Effector memory CD8-positive, alpha-beta T cell (primary cell): ENCODE measurements around the gene SNRNP70.
A peak's percentile ranks its signal among the peaks of the same experiment; 100 is the strongest.

ENCODE experiments used
- ATAC-seq: fragments of 150-1000 bp; cut with Tn5 transposase; replicated peaks from 2 replicates; pipeline ENCODE4 v1.10.0; 2021; ENCODE audit warnings: mild to moderate bottlenecking, moderate library complexity
- DNase-seq, 3 experiments: peaks; one replicate each; pipeline ENCODE4 v3.0.0; 2021
- H3K27ac Mint-ChIP-seq, 2 donors: one replicate each; pipeline ENCODE4 v1.8.0; 2022; ENCODE audit warnings: mild to moderate bottlenecking in 2 of 2, mixed read lengths in 2 of 2, moderate library complexity in 2 of 2
- H3K27me3 Mint-ChIP-seq, 2 donors: one replicate each; pipeline ENCODE4 v1.8.0; 2022; ENCODE audit warnings: mixed read lengths in 2 of 2
- H3K36me3 Mint-ChIP-seq: one replicate; pipeline ENCODE4 v1.8.0; 2022; ENCODE audit warnings: mild to moderate bottlenecking, moderate library complexity, mixed read lengths; ENCODE audit not compliant: insufficient read depth
- H3K4me1 Mint-ChIP-seq, 2 donors: one replicate each; pipeline ENCODE4 v1.8.0; 2022; ENCODE audit warnings: low read depth in 2 of 2, mixed read lengths in 2 of 2
- H3K4me3 Mint-ChIP-seq, 2 donors: one replicate each; pipeline ENCODE4 v1.8.0; 2022; ENCODE audit warnings: mild to moderate bottlenecking in 2 of 2, mixed read lengths in 2 of 2, moderate library complexity in 2 of 2
- H3K9me3 Mint-ChIP-seq, 2 donors: one replicate each; pipeline ENCODE4 v1.8.0; 2022; ENCODE audit warnings: mixed read lengths in 2 of 2

The SNRNP70 gene

GRCh38 chr19:49097453-49098288 lies 12.4 kb downstream of the SNRNP70 start:
- Mint-ChIP-seq H3K36me3 (peaks cover 77% of the 10 kb centered on the region), H3K4me3 (no peak overlapping the region), H3K4me1 (peaks cover 1 to 6% of the 10 kb centered on the region in 2 donors), H3K27ac (no peak overlapping the region), H3K27me3 (no peaks in the 10 kb centered on the region), H3K9me3 (no peaks in the 10 kb centered on the region)
- peak; percentile 69 to 78 (median 73) for DNase-seq
- peak; percentile 95 for ATAC-seq

- no peaks in the 10 kb centered on the region for H3K9me3 Mint-ChIP-seq
- no peak for ATAC-seq
- peaks cover 1 to 6% of the 10 kb centered on the region in 2 donors for H3K4me1 Mint-ChIP-seq
- H3K36me3 Mint-ChIP-seq: peaks cover 71% of the 10 kb centered on the region
- DNase-seq: no peak
- H3K27ac Mint-ChIP-seq: no peak overlapping the region
- no peaks in the 10 kb centered on the region for H3K27me3 Mint-ChIP-seq
- no peak overlapping the region for H3K4me3 Mint-ChIP-seq
Observed at GRCh38 chr19:49098795-49099194, 13.5 kb downstream of the SNRNP70 start.

GRCh38 chr19:49101160-49101559 lies 15.9 kb downstream of the SNRNP70 start:
- H3K9me3 Mint-ChIP-seq: no peaks in the 10 kb centered on the region
- no peak overlapping the region for H3K4me3 Mint-ChIP-seq
- peak overlapping the region in 1 of 2 donors; percentile 54 for H3K27ac Mint-ChIP-seq
- H3K36me3 Mint-ChIP-seq: peaks cover 64% of the 10 kb centered on the region
- ATAC-seq (no peak), DNase-seq (no peak)
- peaks cover 1 to 6% of the 10 kb centered on the region in 2 donors for H3K4me1 Mint-ChIP-seq
- H3K27me3 Mint-ChIP-seq: no peaks in the 10 kb centered on the region

GRCh38 chr19:49102303-49102702 lies 17.1 kb downstream of the SNRNP70 start:
- DNase-seq (no peak), ATAC-seq (no peak)
- Mint-ChIP-seq H3K27ac (no peak overlapping the region), H3K36me3 (peaks cover 68% of the 10 kb centered on the region), H3K9me3 (no peaks in the 10 kb centered on the region), H3K4me1 (peaks cover 8 to 11% of the 10 kb centered on the region in 2 donors), H3K27me3 (no peaks in the 10 kb centered on the region), H3K4me3 (no peak overlapping the region)

- Mint-ChIP-seq H3K36me3 (peaks cover 64% of the 10 kb centered on the region), H3K9me3 (no peaks in the 10 kb centered on the region), H3K27ac (no peak overlapping the region), H3K27me3 (no peaks in the 10 kb centered on the region), H3K4me3 (no peak overlapping the region), H3K4me1 (peaks cover 7 to 11% of the 10 kb centered on the region in 2 donors)
- DNase-seq (no peak), ATAC-seq (no peak)
Observed at GRCh38 chr19:49103331-49104085, 18.3 kb downstream of the SNRNP70 start.

- Mint-ChIP-seq H3K36me3 (peaks cover 60% of the 10 kb centered on the region), H3K27ac (peak overlapping the region; percentile 6 to 64), H3K4me3 (no peak overlapping the region), H3K9me3 (no peaks in the 10 kb centered on the region), H3K4me1 (peaks cover 7 to 11% of the 10 kb centered on the region in 2 donors), H3K27me3 (no peaks in the 10 kb centered on the region)
- ATAC-seq (no peak), DNase-seq (no peak)
Observed at GRCh38 chr19:49104229-49104864, 19.1 kb downstream of the SNRNP70 start.

GRCh38 chr19:49106648-49107135 lies 21.4 kb downstream of the SNRNP70 start:
- peaks cover 5 to 7% of the 10 kb centered on the region in 2 donors for H3K4me1 Mint-ChIP-seq

GRCh38 chr19:49107625-49108459 lies 22.6 kb downstream of the SNRNP70 start:
- ATAC-seq: no peak
- H3K27ac Mint-ChIP-seq: no peak overlapping the region
- peaks cover 36% of the 10 kb centered on the region for H3K36me3 Mint-ChIP-seq
- H3K9me3 Mint-ChIP-seq: no peaks in the 10 kb centered on the region
- peaks cover 5 to 7% of the 10 kb centered on the region in 2 donors for H3K4me1 Mint-ChIP-seq
- no peak for DNase-seq
- no peaks in the 10 kb centered on the region for H3K27me3 Mint-ChIP-seq
- H3K4me3 Mint-ChIP-seq: no peak overlapping the region

More at GRCh38 chr19:49106648-49107135, 21.4 kb downstream of the SNRNP70 start:
- Mint-ChIP-seq H3K9me3 (no peaks in the 10 kb centered on the region), H3K36me3 (peaks cover 40% of the 10 kb centered on the region), H3K27me3 (no peaks in the 10 kb centered on the region), H3K4me3 (no peak overlapping the region), H3K27ac (peak overlapping the region in 1 of 2 donors; percentile 68)
- ATAC-seq (peak; percentile 85), DNase-seq (peak; percentile 53 to 62 (median 61))

GRCh38 chr19:49109051-49109450 lies 23.8 kb downstream of the SNRNP70 start:
- no peaks in the 10 kb centered on the region for H3K9me3 Mint-ChIP-seq
- no peak for DNase-seq
- H3K36me3 Mint-ChIP-seq: peaks cover 28% of the 10 kb centered on the region
- H3K4me3 Mint-ChIP-seq: no peak overlapping the region
- no peak overlapping the region for H3K27ac Mint-ChIP-seq
- ATAC-seq: no peak
- H3K4me1 Mint-ChIP-seq: peaks cover 12 to 15% of the 10 kb centered on the region in 2 donors
- no peaks in the 10 kb centered on the region for H3K27me3 Mint-ChIP-seq

- Mint-ChIP-seq H3K27me3 (no peaks in the 10 kb centered on the region), H3K36me3 (peaks cover 26% of the 10 kb centered on the region), H3K27ac (no peak overlapping the region), H3K4me1 (peaks cover 12 to 15% of the 10 kb centered on the region in 2 donors), H3K4me3 (no peak overlapping the region), H3K9me3 (no peaks in the 10 kb centered on the region)
- ATAC-seq: no peak
- no peak for DNase-seq
Observed at GRCh38 chr19:49109569-49110233, 24.4 kb downstream of the SNRNP70 start.

GRCh38 chr19:49110567-49110966 lies 25.3 kb downstream of the SNRNP70 start:
- no peaks in the 10 kb centered on the region for H3K9me3 Mint-ChIP-seq
- no peak overlapping the region for H3K4me3 Mint-ChIP-seq
- peaks cover 20% of the 10 kb centered on the region for H3K36me3 Mint-ChIP-seq
- peaks cover 17 to 23% of the 10 kb centered on the region in 2 donors for H3K4me1 Mint-ChIP-seq
- ATAC-seq (no peak), DNase-seq (no peak)
- H3K27ac Mint-ChIP-seq: no peak overlapping the region
- no peaks in the 10 kb centered on the region for H3K27me3 Mint-ChIP-seq

- ATAC-seq: no peak
- no peak for DNase-seq
- no peaks in the 10 kb centered on the region for H3K27me3 Mint-ChIP-seq
- no peak overlapping the region for H3K4me3 Mint-ChIP-seq
- peaks cover 18% of the 10 kb centered on the region for H3K36me3 Mint-ChIP-seq
- no peaks in the 10 kb centered on the region for H3K9me3 Mint-ChIP-seq
- H3K4me1 Mint-ChIP-seq: peaks cover 21 to 24% of the 10 kb centered on the region in 2 donors
- H3K27ac Mint-ChIP-seq: no peak overlapping the region
Observed at GRCh38 chr19:49111218-49111998, 26.2 kb downstream of the SNRNP70 start.
